Right atrium auricular region (tissue), 2 donors: ENCODE results near the gene CRACR2B. TPM values are rescaled to one million over a fixed set of nuclear protein-coding genes. Genes with fewer than 3 reads are reported as not detected.

ENCODE experiments used
- DNase-seq: peaks from one replicate; pipeline ENCODE4 v3.0.0-alpha.2; 2019; ENCODE audit warnings: low spot score
- H3K27ac ChIP-seq, 2 donors: fragments of 200-600 bp; sonication (generic); 1 replicate in 1 of 2; 2 replicates in 1 of 2; pipeline ENCODE4 v1.5.1; 2016 to 2019
- H3K27me3 ChIP-seq, 2 donors: fragments of 200-600 bp; sonication (generic); one replicate each; pipeline versions ENCODE4 v1.5.1 to v1.6.0; 2017 to 2019
- H3K36me3 ChIP-seq: fragments of 200-600 bp; sonication (generic); one replicate; pipeline ENCODE4 v1.5.1; 2016
- H3K4me1 ChIP-seq, 2 donors: fragments of 200-600 bp; sonication (generic); one replicate each; pipeline versions ENCODE4 v1.5.1 to v1.6.0; 2017 to 2019
- H3K4me3 ChIP-seq, 2 donors: fragments of 200-600 bp; sonication (generic); 1 replicate in 1 of 2; 2 replicates in 1 of 2; pipeline ENCODE4 v1.5.1; 2017 to 2019; ENCODE audit warnings: mild to moderate bottlenecking in 1 of 2, moderate library complexity in 1 of 2
- H3K9me3 ChIP-seq, 2 donors: fragments of 200-600 bp; sonication (generic); one replicate each; pipeline ENCODE4 v1.5.1; 2019
- total RNA-seq, 2 donors: library from RNA; depleted of rRNA; stranded (reverse); fragments of >200 nt; gene quantifications; one replicate each; pipeline ENCODE4 v1.1.0, GENCODE V29; 2016
- TF ChIP-seq, protein P1 (sequence below), 2 donors: fragments of 200-600 bp; sonication (generic); IDR thresholded peaks; one replicate each; pipeline ENCODE4 v1.5.1; 2019; ENCODE audit warnings: antibody characterized with exemption in 2 of 2

CRACR2B gene
- total RNA-seq, 2 donors from 2014 or later, result 15.6 to 29.7 TPM

DNA sequence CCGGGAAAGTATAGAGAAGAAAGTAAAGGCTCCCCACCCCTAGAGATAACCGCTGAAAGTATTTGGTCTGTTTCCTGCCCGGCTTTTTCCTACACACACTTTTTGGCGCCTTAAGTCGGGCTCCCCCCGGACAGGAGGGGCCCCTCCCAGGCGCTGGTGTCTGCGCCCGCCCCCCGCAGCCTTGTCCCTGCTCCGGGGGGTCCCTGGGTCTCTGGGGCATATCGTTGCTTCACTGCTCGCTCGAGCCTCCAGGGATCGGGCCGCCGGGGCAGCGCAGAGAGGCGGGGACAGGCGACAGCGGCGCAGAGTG lies 928 bp upstream of the CRACR2B start:
- TF ChIP-seq, protein P1, sequence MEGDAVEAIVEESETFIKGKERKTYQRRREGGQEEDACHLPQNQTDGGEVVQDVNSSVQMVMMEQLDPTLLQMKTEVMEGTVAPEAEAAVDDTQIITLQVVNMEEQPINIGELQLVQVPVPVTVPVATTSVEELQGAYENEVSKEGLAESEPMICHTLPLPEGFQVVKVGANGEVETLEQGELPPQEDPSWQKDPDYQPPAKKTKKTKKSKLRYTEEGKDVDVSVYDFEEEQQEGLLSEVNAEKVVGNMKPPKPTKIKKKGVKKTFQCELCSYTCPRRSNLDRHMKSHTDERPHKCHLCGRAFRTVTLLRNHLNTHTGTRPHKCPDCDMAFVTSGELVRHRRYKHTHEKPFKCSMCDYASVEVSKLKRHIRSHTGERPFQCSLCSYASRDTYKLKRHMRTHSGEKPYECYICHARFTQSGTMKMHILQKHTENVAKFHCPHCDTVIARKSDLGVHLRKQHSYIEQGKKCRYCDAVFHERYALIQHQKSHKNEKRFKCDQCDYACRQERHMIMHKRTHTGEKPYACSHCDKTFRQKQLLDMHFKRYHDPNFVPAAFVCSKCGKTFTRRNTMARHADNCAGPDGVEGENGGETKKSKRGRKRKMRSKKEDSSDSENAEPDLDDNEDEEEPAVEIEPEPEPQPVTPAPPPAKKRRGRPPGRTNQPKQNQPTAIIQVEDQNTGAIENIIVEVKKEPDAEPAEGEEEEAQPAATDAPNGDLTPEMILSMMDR (IDR thresholded peaks at IDR 0.05), result no peak
- Histone ChIP-seq H3K4me1 (peaks cover 0 to 74% of the 10 kb centered on the region in 2 donors), H3K9me3 (no peaks in the 10 kb centered on the region), H3K36me3 (peaks cover 36% of the 10 kb centered on the region), H3K27ac (peak overlapping the region; percentile 75 to 82), H3K4me3 (peak overlapping the region; percentile 48 to 61), H3K27me3 (no peaks in the 10 kb centered on the region)
- DNase-seq, result no peak

DNA sequence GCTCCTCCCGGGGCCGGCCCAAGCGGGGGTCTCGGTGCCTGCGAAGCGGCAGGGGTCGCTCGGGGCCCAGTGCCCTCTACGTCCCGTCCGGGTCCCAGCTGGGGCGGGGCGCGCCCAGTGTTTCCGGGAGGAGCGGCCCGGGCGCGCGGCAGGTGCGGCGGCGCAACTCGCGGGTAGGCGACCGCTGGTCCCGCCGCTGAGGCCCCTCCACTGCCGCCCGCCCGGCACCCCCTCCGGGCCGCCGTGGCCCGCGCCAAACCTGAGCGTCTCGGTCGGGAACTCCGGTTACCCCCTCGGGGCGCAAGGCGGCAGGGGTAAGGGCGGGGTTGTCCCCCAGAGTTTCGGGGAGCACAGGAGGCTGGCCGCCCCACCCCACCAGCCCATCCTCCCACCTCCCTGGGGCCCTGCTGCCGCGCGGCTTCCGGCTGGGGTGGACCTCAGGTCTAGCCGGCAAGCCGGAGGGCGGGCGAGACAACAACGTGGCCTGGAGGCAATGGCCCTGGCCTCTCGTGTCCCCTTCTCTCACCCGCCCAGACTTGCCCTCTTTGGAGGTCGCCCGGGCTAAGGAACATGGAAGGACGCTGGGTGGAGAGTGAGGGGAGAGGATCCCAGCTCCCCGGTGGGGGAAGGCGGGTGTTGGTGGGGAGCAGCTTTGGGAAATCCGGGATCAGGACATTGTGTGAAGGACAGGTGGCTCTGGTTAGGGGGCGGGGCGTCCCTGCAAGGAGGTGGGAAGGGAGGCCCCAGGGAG lies 398 bp upstream of the CRACR2B start:
- no peaks in the 10 kb centered on the region for H3K9me3 ChIP-seq
- H3K27ac ChIP-seq, result peak overlapping the region; percentile 75 to 82
- peaks cover 0 to 74% of the 10 kb centered on the region in 2 donors for H3K4me1 ChIP-seq
- TF ChIP-seq, protein P1 (IDR thresholded peaks at IDR 0.05), result no peak
- peak overlapping the region; percentile 48 to 61 for H3K4me3 ChIP-seq
- no peak for DNase-seq
- no peaks in the 10 kb centered on the region for H3K27me3 ChIP-seq
- H3K36me3 ChIP-seq, result peaks cover 30% of the 10 kb centered on the region

DNA sequence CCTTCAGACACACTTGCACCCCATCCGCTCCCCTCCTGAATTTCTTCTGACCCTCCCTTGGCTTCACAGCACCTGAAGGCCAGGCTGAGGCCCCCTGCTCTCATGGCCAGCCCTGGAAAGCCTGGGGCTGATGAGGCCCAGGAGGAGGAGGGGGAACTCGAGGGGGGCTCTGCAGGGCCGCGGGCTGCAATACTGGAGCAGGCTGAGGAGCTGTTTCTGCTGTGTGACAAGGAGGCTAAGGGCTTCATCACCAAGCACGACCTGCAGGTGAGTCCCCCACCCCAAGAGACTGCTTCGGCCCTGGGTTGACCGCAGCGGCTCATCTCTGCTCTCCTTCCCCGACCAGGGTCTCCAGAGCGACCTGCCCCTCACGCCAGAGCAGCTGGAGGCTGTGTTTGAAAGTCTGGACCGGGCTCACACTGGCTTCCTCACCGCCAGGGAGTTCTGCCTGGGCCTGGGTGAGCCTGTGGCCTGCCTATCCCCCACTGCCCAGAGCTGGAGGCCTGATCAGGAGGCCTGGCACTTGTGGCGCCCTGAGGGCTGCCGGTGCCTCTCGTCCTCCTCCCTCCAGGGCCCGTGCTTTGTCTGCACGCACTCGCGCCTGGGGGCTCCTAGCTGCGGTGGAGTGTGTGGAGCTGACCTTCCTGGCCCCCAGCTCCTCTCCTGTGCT lies 922 bp downstream of the CRACR2B start:
- peaks cover 0 to 77% of the 10 kb centered on the region in 2 donors for H3K4me1 ChIP-seq
- peak overlapping the region; percentile 45 to 75 for H3K27ac ChIP-seq
- no peaks in the 10 kb centered on the region for H3K27me3 ChIP-seq
- no peak for DNase-seq
- TF ChIP-seq, protein P1 (IDR thresholded peaks at IDR 0.05), result no peak
- H3K4me3 ChIP-seq, result peak overlapping the region in 1 of 2 donors; percentile 53
- H3K36me3 ChIP-seq, result peaks cover 17% of the 10 kb centered on the region
- H3K9me3 ChIP-seq, result no peaks in the 10 kb centered on the region

DNA sequence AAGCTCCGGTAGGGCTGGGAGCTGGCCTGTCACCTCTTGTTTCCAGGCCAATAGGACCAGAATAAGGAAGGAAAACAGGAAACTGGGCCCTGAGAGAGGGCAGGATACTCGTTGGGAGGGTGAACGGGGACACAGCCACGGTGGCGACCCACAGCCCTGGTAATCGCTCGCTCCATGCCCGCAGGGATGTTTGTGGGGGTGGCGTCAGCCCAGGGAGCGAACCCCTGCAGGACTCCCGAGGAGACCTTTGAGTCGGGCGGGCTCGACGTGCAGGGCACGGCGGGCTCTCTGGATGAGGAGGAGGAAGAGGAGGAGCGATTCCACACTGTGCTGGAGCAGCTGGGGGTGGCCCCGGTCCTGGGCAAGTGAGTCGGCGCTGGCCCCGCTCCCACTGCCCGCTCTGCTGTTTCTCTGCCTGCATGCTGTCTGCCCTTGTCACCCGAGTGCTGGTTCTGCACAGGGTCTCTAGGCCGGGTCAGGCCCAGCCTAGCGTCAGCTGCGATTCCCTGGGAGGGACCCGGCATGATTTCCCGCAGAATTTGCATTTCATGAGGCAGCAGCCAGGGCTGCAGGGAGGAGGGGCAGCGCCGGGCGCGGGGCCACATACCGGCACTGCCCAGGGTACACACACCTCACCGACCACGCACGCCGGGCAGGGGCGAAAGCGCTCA lies 1.6 kb downstream of the CRACR2B start:
- Histone ChIP-seq H3K27me3 (no peaks in the 10 kb centered on the region), H3K9me3 (no peaks in the 10 kb centered on the region), H3K27ac (peak overlapping the region; percentile 45 to 75), H3K4me3 (peak overlapping the region; percentile 22 to 53), H3K36me3 (peaks cover 10% of the 10 kb centered on the region), H3K4me1 (peaks cover 0 to 84% of the 10 kb centered on the region in 2 donors)
- no peak for DNase-seq
- TF ChIP-seq, protein P1 (IDR thresholded peaks at IDR 0.05), result no peak

DNA sequence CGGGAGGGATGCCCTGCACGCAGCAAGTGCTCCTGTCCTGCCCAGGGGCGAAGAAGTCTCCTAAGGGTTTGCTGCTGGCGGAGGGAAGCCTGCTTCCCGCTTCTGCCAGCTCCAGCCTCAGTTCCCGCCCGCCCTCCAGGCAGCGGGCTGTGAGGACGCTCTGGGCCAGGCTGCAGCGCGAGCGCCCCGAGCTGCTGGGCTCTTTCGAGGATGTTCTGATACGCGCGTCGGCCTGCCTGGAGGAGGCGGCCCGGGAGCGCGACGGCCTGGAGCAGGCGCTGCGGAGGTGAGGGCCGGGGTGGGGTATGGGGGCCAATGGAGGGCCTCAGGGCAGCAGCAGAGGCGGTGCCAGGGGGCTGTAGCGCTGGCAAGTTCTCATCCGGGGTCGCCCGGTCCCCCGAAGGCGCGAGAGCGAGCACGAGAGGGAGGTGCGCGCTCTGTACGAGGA lies 2.2 kb downstream of the CRACR2B start:
- Histone ChIP-seq H3K27ac (peak overlapping the region in 1 of 2 donors; percentile 75), H3K4me3 (peak overlapping the region; percentile 22 to 53), H3K9me3 (no peaks in the 10 kb centered on the region), H3K27me3 (no peaks in the 10 kb centered on the region), H3K4me1 (peaks cover 0 to 89% of the 10 kb centered on the region in 2 donors), H3K36me3 (peaks cover 5% of the 10 kb centered on the region)
- TF ChIP-seq, protein P1 (IDR thresholded peaks at IDR 0.05), result no peak
- DNase-seq, result no peak
